ENCODE measurements around the gene FGA. TPM values are rescaled to one million over a fixed set of nuclear protein-coding genes. Genes with fewer than 3 reads are reported as not detected.

FGA gene
- total RNA-seq, 1 experiment from 2014 or later = 3.9 TPM

DNA sequence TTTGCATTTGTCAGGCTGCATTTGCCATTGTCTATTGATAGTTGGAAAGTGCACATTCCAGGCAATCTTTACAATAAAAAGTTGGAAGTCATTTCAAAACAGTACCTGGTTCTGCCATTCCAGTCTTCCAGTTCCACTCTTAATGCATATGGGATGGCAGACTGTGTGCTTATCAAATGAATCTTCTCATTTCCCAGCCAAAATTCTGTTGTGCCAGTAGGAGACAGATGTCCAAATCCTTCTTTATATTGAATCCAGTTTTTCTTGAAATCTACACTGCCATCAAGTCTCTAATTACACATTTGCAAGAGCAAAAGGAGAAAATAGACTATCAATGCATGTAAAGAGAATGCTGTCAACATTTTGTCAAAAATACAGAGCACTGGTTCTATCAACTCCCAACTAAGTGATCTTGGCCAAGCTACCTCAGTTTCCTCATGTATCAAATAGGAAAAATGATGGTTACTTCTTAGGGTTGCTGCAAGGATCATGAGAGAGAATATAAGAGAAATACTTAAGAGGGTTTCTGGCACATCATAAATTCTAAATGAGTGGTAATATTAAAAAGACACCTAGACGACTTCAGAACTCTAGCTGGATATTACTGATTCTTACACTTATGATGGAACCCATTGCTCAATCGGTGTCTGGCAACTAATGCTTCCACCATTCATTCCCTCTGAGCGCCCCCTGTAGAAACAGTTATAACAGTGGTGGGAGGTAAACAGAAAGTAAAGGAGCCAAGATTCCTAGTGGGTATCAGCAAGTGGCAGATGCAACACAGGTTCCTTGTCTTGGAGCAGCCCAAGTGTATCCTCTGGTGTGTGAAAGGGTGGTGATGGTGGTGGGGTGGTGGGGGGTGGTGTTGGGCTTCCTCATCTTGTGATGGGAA, 18.1 kb upstream of the FGA start:
- TF ChIP-seq FOSL1 (IDR thresholded peaks at IDR 0.05; ENCODE audit: low read depth) (no peak), RAD21 (IDR thresholded peaks at IDR 0.05; ENCODE audit: low read depth) (no peak)
- H3K9me3 ChIP-seq (ENCODE audit: control insufficient read depth in 1 of 2, insufficient read depth in 1 of 2, low read depth in 1 of 2, low read length in 2 of 2) = no peaks in the 10 kb centered on the region
- H2AFZ ChIP-seq (ENCODE audit: low read depth, low read length, poor library complexity, severe bottlenecking) = no peak overlapping the region
- ATAC-seq (no peak), DNase-seq (ENCODE audit: low read depth, low spot score) (no peak)
- RAD21 ChIA-PET (ENCODE audit: low non-redundant PET in 1 of 2, low total read pairs in 2 of 2, uncharacterized antibody in 2 of 2, unreplicated experiment in 2 of 2) = no interaction called here
- H3K9ac ChIP-seq (ENCODE audit: low read length) = no peak overlapping the region
- H3K4me3 ChIP-seq (replicated peaks in 1 of 2; ENCODE audit: low read depth in 1 of 2, low read length in 2 of 2) = no peak overlapping the region
- H3K27ac ChIP-seq (ENCODE audit: low read depth, low read length) = no peak overlapping the region
- peaks cover 3% of the 10 kb centered on the region; the same call in 1 of the 2 replicates for H3K9me2 ChIP-seq (ENCODE audit: insufficient read depth)
- intact Hi-C loops (cut with micrococcal nuclease) = no loop called here
- H3K79me2 ChIP-seq (ENCODE audit: insufficient read depth, low read length) = no peaks in the 10 kb centered on the region
- BruUV-seq (replicated peaks) = no TSS peak
- no peaks in the 10 kb centered on the region for H3K36me3 ChIP-seq (ENCODE audit: control insufficient read depth in 1 of 2, insufficient read depth in 2 of 2, low read length in 2 of 2)
- CTCF ChIA-PET = interaction anchor here (0.9 to 2.1 kb wide), 2 partner anchors 10 to 13 kb away, joined by 3 to 13 read pairs; no protein-coding TSS in a partner anchor
- H3K27me3 ChIP-seq (ENCODE audit: insufficient read depth, low read length) = no peaks in the 10 kb centered on the region
- H3K4me2 ChIP-seq (ENCODE audit: low read length) = no peak overlapping the region
- peaks cover 0 to 4% of the 10 kb centered on the region in 2 experiments; a peak in 1 of 4 replicates for H3K4me1 ChIP-seq (ENCODE audit: control insufficient read depth in 1 of 2, insufficient read depth in 2 of 2, low read length in 2 of 2)
- POLR2A ChIA-PET = no interaction called here
- H4K20me1 ChIP-seq (ENCODE audit: insufficient read depth) = no peaks in the 10 kb centered on the region

DNA sequence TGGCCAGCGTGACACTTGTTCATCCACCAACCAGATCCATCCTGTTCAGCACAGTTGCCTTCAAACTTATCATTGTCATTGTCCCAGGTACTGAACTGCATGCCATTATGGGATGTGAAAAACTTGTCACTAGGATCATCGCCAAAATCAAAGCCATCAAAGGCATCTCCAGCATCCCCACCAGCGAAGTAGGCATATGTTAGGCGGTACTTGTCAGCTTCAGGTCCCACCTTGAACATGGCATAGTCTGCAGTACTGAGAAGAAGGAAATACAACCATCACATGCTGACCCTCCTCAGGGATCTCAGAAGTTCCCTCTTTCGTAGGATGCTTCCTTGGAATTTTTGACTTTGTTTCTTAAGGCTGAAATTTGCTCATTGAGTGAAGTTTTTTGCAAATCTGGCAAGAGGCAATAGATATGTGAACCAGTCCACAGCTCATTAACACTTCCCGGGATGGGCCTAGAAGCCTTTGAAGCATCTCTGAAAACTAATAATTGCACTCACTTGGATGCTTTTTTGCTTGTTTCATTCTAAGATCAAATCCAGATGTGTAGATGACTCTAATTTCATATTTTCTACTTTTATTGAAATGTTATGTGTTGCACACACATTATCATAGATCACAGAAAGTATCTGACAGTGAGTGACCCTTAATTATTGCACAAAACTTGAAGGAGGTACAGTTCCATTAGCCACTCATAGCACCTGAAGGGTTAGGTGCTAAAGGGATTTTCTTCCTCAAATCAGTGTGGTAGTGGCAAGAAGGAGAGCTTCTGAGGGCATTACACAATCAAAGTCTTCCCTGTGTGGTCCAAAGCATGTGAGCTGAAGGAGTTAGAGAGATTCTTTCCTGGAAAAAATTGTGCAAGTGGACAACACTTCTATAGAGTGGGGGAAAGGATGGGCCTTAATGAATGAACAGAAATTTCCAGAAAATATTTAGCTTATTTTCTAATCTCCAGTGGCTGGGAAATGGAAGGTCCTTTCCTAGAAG, 16.5 kb upstream of the FGA start:
- ATAC-seq = no peak

More for the DNA sequence above, 16.5 kb upstream of the FGA start:
- Histone ChIP-seq H3K27me3 (ENCODE audit: insufficient read depth, low read length) (no peaks in the 10 kb centered on the region), H3K4me3 (replicated peaks in 1 of 2; ENCODE audit: low read depth in 1 of 2, low read length in 2 of 2) (no peak overlapping the region), H2AFZ (ENCODE audit: low read depth, low read length, poor library complexity, severe bottlenecking) (no peak overlapping the region), H3K9me3 (ENCODE audit: control insufficient read depth in 1 of 2, insufficient read depth in 1 of 2, low read depth in 1 of 2, low read length in 2 of 2) (no peaks in the 10 kb centered on the region), H3K79me2 (ENCODE audit: insufficient read depth, low read length) (no peaks in the 10 kb centered on the region), H3K36me3 (ENCODE audit: control insufficient read depth in 1 of 2, insufficient read depth in 2 of 2, low read length in 2 of 2) (no peaks in the 10 kb centered on the region), H3K9me2 (ENCODE audit: insufficient read depth) (peaks cover 3% of the 10 kb centered on the region; the same call in 1 of the 2 replicates), H3K4me2 (ENCODE audit: low read length) (no peak overlapping the region), H3K9ac (ENCODE audit: low read length) (no peak overlapping the region), H3K27ac (ENCODE audit: low read depth, low read length) (no peak overlapping the region), H3K4me1 (ENCODE audit: control insufficient read depth in 1 of 2, insufficient read depth in 2 of 2, low read length in 2 of 2) (peaks cover 3 to 11% of the 10 kb centered on the region in 2 experiments; a peak in 3 of 4 replicates), H4K20me1 (ENCODE audit: insufficient read depth) (no peaks in the 10 kb centered on the region)
- TF ChIP-seq, protein P1, sequence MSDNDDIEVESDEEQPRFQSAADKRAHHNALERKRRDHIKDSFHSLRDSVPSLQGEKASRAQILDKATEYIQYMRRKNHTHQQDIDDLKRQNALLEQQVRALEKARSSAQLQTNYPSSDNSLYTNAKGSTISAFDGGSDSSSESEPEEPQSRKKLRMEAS (IDR thresholded peaks at IDR 0.05) = no peak
- no peak for TF ChIP-seq ZNF274 (IDR thresholded peaks at IDR 0.05; ENCODE audit: low read depth, low read length)
- no peak for TF ChIP-seq POLR2AphosphoS5 (IDR thresholded peaks at IDR 0.05; ENCODE audit: low read depth, low read length)
- TF ChIP-seq CEBPB (IDR thresholded peaks at IDR 0.05; ENCODE audit: low read depth) = no peak
- TF ChIP-seq, protein P2, sequence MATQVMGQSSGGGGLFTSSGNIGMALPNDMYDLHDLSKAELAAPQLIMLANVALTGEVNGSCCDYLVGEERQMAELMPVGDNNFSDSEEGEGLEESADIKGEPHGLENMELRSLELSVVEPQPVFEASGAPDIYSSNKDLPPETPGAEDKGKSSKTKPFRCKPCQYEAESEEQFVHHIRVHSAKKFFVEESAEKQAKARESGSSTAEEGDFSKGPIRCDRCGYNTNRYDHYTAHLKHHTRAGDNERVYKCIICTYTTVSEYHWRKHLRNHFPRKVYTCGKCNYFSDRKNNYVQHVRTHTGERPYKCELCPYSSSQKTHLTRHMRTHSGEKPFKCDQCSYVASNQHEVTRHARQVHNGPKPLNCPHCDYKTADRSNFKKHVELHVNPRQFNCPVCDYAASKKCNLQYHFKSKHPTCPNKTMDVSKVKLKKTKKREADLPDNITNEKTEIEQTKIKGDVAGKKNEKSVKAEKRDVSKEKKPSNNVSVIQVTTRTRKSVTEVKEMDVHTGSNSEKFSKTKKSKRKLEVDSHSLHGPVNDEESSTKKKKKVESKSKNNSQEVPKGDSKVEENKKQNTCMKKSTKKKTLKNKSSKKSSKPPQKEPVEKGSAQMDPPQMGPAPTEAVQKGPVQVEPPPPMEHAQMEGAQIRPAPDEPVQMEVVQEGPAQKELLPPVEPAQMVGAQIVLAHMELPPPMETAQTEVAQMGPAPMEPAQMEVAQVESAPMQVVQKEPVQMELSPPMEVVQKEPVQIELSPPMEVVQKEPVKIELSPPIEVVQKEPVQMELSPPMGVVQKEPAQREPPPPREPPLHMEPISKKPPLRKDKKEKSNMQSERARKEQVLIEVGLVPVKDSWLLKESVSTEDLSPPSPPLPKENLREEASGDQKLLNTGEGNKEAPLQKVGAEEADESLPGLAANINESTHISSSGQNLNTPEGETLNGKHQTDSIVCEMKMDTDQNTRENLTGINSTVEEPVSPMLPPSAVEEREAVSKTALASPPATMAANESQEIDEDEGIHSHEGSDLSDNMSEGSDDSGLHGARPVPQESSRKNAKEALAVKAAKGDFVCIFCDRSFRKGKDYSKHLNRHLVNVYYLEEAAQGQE (IDR thresholded peaks at IDR 0.05; ENCODE audit: low read depth) = no peak
- no peak for TF ChIP-seq JUND (IDR thresholded peaks at IDR 0.05)
- TF ChIP-seq, protein P3, sequence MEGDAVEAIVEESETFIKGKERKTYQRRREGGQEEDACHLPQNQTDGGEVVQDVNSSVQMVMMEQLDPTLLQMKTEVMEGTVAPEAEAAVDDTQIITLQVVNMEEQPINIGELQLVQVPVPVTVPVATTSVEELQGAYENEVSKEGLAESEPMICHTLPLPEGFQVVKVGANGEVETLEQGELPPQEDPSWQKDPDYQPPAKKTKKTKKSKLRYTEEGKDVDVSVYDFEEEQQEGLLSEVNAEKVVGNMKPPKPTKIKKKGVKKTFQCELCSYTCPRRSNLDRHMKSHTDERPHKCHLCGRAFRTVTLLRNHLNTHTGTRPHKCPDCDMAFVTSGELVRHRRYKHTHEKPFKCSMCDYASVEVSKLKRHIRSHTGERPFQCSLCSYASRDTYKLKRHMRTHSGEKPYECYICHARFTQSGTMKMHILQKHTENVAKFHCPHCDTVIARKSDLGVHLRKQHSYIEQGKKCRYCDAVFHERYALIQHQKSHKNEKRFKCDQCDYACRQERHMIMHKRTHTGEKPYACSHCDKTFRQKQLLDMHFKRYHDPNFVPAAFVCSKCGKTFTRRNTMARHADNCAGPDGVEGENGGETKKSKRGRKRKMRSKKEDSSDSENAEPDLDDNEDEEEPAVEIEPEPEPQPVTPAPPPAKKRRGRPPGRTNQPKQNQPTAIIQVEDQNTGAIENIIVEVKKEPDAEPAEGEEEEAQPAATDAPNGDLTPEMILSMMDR (IDR thresholded peaks at IDR 0.05 in 2 of 3, conservative IDR thresholded peaks at IDR 0.05 in 1 of 3; ENCODE audit: borderline replicate concordance in 1 of 3, insufficient read depth in 1 of 3, low read depth in 2 of 3, low read length in 2 of 3) = no peak
- no peak for TF ChIP-seq SIN3A (IDR thresholded peaks at IDR 0.05; ENCODE audit: low read depth)
- no peak for TF ChIP-seq ZFX (IDR thresholded peaks at IDR 0.05)
- POLR2A ChIA-PET = interaction anchor here (0.9 kb wide), 1 partner anchor 9 kb away, joined by 3 read pairs; no protein-coding TSS in a partner anchor
- intact Hi-C loops (cut with micrococcal nuclease) = no loop called here
- BruUV-seq (replicated peaks) = no TSS peak
- RAD21 ChIA-PET (ENCODE audit: low non-redundant PET in 1 of 2, low total read pairs in 2 of 2, uncharacterized antibody in 2 of 2, unreplicated experiment in 2 of 2) = no interaction called here
- CTCF ChIA-PET = interaction anchor here (1.1 kb wide), 1 partner anchor 13 kb away, joined by 3 read pairs; no protein-coding TSS in a partner anchor
- no peak for DNase-seq (ENCODE audit: low read depth, low spot score)
